ENCODE results near the gene PCDHB16.
A peak's percentile ranks its signal among the peaks of the same experiment; 100 is the strongest.
"Not testable (repeated sequence)": the region's sequence is repeated elsewhere in the genome, so short reads cannot be mapped to it uniquely, and the experiment has no call there.

PCDHB16 gene

DNA sequence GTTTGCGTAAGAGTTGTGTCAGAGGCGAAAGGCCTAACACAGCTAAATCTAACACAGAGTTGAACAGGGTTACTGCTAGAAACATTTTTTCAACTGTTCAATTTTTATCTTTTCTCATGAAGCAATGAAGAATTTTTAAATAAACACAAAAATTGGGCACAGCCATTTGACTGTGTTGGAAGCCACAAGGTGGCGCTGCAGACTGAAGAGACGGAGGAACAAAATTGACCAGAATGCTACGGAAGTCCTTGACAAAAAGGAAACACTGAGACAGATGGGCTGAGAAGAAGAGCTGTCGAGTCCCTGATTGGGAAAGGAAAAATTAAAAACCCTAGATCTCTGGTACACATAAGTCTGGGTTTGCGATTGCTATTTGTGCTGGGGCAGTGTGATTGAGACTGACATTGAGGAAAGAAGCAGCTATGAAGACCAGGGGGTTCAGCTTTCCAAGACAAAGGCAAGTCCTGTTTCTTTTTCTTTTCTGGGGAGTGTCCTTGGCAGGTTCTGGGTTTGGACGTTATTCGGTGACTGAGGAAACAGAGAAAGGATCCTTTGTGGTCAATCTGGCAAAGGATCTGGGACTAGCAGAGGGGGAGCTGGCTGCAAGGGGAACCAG, 4.8 kb downstream of the PCDHB16 start, which contains the start of gene PCDHB9:
PCDHB9 (plus strand) TSS at position 265 of the 616 bp plus-strand sequence; CDS start at position 423, 158 bp downstream.
- peaks cover 21 to 38% of the 10 kb centered on the region in 2 donors for H3K9me3 ChIP-seq (ENCODE audit: control insufficient read depth in 2 of 2, low read length in 2 of 2)
- H3K27me3 ChIP-seq (ENCODE audit: control insufficient read depth in 1 of 2, insufficient read depth in 2 of 2, low read length in 2 of 2) = peaks cover 0 to 11% of the 10 kb centered on the region in 2 donors

DNA sequence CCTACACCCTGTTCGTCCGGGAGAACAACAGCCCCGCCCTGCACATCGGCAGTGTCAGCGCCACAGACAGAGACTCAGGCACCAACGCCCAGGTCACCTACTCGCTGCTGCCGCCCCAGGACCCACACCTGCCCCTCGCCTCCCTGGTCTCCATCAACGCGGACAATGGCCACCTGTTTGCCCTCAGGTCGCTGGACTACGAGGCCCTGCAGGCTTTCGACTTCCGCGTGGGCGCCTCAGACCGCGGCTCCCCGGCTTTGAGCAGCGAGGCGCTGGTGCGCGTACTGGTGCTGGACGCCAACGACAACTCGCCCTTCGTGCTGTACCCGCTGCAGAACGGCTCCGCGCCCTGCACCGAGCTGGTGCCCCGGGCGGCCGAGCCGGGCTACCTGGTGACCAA, 6.5 kb downstream of the PCDHB16 start:
- peaks cover 16 to 32% of the 10 kb centered on the region in 2 donors for H3K9me3 ChIP-seq (ENCODE audit: control insufficient read depth in 2 of 2, low read length in 2 of 2)
- not testable (repeated sequence) for H3K4me3 ChIP-seq (ENCODE audit: low read length in 2 of 2); H3K27ac ChIP-seq (ENCODE audit: low read length); H3K36me3 ChIP-seq (ENCODE audit: control insufficient read depth in 2 of 2, insufficient read depth in 2 of 2, low read length in 2 of 2); H3K9ac ChIP-seq (ENCODE audit: low read length in 2 of 2); H3K4me1 ChIP-seq (ENCODE audit: control insufficient read depth, insufficient read depth, low read length); H3K27me3 ChIP-seq (ENCODE audit: control insufficient read depth in 1 of 2, insufficient read depth in 2 of 2, low read length in 2 of 2)

More for the DNA sequence above, 4.8 kb downstream of the PCDHB16 start, which contains the start of gene PCDHB9:
- H3K4me1 ChIP-seq (ENCODE audit: control insufficient read depth, insufficient read depth, low read length) = no peaks in the 10 kb centered on the region
- H3K27ac ChIP-seq (ENCODE audit: low read length) = no peak within 1 kb of the TSS
- H3K4me3 ChIP-seq (ENCODE audit: low read length in 2 of 2) = peak within 1 kb of the TSS in 1 of 2 donors; percentile 38
- peaks cover 0 to 3% of the 10 kb centered on the region in 2 donors for H3K36me3 ChIP-seq (ENCODE audit: control insufficient read depth in 2 of 2, insufficient read depth in 2 of 2, low read length in 2 of 2)
- H3K9ac ChIP-seq (ENCODE audit: low read length in 2 of 2) = no peak within 1 kb of the TSS

DNA sequence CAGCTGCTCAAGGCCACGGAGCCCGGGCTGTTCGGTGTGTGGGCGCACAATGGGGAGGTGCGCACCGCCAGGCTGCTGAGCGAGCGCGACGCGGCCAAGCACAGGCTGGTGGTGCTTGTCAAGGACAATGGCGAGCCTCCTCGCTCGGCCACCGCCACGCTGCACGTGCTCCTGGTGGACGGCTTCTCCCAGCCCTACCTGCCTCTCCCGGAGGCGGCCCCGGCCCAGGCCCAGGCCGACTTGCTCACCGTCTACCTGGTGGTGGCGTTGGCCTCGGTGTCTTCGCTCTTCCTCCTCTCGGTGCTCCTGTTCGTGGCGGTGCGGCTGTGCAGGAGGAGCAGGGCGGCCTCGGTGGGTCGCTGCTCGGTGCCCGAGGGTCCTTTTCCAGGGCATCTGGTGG, 6.9 kb downstream of the PCDHB16 start:
- not testable (repeated sequence) for H3K36me3 ChIP-seq (ENCODE audit: control insufficient read depth in 2 of 2, insufficient read depth in 2 of 2, low read length in 2 of 2); H3K4me1 ChIP-seq (ENCODE audit: control insufficient read depth, insufficient read depth, low read length); H3K4me3 ChIP-seq (ENCODE audit: low read length in 2 of 2); H3K9ac ChIP-seq (ENCODE audit: low read length in 2 of 2); H3K27ac ChIP-seq (ENCODE audit: low read length); H3K27me3 ChIP-seq (ENCODE audit: control insufficient read depth in 1 of 2, insufficient read depth in 2 of 2, low read length in 2 of 2)
- peaks cover 15 to 31% of the 10 kb centered on the region in 2 donors for H3K9me3 ChIP-seq (ENCODE audit: control insufficient read depth in 2 of 2, low read length in 2 of 2)

DNA sequence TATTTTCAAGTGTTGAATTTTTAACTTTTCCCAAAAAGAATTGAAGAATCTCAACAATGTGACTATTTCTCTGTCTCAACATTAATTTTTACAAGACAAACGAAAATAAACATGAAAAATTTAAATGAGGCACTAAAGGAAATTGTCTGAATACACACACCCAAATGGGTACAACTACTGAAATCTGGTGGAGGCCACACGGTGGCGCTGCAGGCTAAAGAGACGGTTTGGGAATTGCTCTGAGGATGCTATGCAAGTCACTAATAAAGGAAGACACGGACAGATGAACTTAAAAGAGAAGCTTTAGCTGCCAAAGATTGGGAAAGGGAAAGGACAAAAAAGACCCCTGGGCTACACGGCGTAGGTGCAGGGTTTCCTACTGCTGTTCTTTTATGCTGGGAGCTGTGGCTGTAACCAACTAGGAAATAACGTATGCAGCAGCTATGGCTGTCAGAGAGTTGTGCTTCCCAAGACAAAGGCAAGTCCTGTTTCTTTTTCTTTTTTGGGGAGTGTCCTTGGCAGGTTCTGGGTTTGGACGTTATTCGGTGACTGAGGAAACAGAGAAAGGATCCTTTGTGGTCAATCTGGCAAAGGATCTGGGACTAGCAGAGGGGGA, 10.0 kb downstream of the PCDHB16 start, which contains the start of gene PCDHB10:
PCDHB10 (plus strand) TSS at position 244 of the 616 bp plus-strand sequence; CDS start at position 444, 200 bp downstream.
- H3K4me3 ChIP-seq (ENCODE audit: low read length in 2 of 2) = peak within 1 kb of the TSS; percentile 41 to 68
- H3K4me1 ChIP-seq (ENCODE audit: control insufficient read depth, insufficient read depth, low read length) = no peaks in the 10 kb centered on the region
- H3K27me3 ChIP-seq (ENCODE audit: control insufficient read depth in 1 of 2, insufficient read depth in 2 of 2, low read length in 2 of 2) = peaks cover 2 to 5% of the 10 kb centered on the region in 2 donors
- H3K9ac ChIP-seq (ENCODE audit: low read length in 2 of 2) = no peak within 1 kb of the TSS
- H3K9me3 ChIP-seq (ENCODE audit: control insufficient read depth in 2 of 2, low read length in 2 of 2) = peaks cover 3 to 28% of the 10 kb centered on the region in 2 donors
- no peaks in the 10 kb centered on the region for H3K36me3 ChIP-seq (ENCODE audit: control insufficient read depth in 2 of 2, insufficient read depth in 2 of 2, low read length in 2 of 2)
- no peak within 1 kb of the TSS for H3K27ac ChIP-seq (ENCODE audit: low read length)

DNA sequence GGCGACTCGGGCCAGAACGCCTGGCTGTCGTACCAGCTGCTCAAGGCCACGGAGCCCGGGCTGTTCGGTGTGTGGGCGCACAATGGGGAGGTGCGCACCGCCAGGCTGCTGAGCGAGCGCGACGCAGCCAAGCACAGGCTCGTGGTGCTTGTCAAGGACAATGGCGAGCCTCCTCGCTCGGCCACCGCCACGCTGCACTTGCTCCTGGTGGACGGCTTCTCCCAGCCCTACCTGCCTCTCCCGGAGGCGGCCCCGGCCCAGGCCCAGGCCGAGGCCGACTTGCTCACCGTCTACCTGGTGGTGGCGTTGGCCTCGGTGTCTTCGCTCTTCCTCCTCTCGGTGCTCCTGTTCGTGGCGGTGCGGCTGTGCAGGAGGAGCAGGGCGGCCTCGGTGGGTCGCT, 12.1 kb downstream of the PCDHB16 start:
- H3K27me3 ChIP-seq (ENCODE audit: control insufficient read depth in 1 of 2, insufficient read depth in 2 of 2, low read length in 2 of 2); H3K4me1 ChIP-seq (ENCODE audit: control insufficient read depth, insufficient read depth, low read length); H3K4me3 ChIP-seq (ENCODE audit: low read length in 2 of 2); H3K27ac ChIP-seq (ENCODE audit: low read length); H3K9ac ChIP-seq (ENCODE audit: low read length in 2 of 2); H3K36me3 ChIP-seq (ENCODE audit: control insufficient read depth in 2 of 2, insufficient read depth in 2 of 2, low read length in 2 of 2): not testable (repeated sequence)
- peaks cover 11 to 28% of the 10 kb centered on the region in 2 donors for H3K9me3 ChIP-seq (ENCODE audit: control insufficient read depth in 2 of 2, low read length in 2 of 2)

DNA sequence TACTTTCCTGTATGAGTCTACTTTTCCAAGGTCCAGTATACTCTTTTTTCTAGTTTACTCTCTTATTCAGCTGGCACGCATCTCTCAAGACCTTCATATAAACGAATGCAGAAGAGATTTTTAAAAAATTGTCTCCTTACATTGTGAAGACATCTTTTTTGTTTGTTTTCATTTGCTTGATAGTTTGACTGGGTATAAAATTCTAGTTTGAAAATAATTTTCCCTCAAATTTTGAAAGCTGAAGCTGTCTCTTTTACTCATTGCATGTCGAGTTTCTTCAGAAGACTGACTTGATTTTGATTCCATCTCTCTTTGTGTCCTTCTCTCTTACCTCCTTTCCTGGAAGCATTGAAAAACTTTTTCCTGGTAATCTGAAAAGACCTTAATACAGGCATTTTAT, 14.2 kb downstream of the PCDHB16 start:
- H3K4me1 ChIP-seq (ENCODE audit: control insufficient read depth, insufficient read depth, low read length) = no peaks in the 10 kb centered on the region
- H3K9ac ChIP-seq (ENCODE audit: low read length in 2 of 2) = no peak overlapping the region
- H3K9me3 ChIP-seq (ENCODE audit: control insufficient read depth in 2 of 2, low read length in 2 of 2) = peaks cover 18 to 38% of the 10 kb centered on the region in 2 donors
- no peak overlapping the region for H3K4me3 ChIP-seq (ENCODE audit: low read length in 2 of 2)
- H3K27ac ChIP-seq (ENCODE audit: low read length) = no peak overlapping the region
- H3K36me3 ChIP-seq (ENCODE audit: control insufficient read depth in 2 of 2, insufficient read depth in 2 of 2, low read length in 2 of 2) = no peaks in the 10 kb centered on the region
- H3K27me3 ChIP-seq (ENCODE audit: control insufficient read depth in 1 of 2, insufficient read depth in 2 of 2, low read length in 2 of 2) = peaks cover 0 to 2% of the 10 kb centered on the region in 2 donors

DNA sequence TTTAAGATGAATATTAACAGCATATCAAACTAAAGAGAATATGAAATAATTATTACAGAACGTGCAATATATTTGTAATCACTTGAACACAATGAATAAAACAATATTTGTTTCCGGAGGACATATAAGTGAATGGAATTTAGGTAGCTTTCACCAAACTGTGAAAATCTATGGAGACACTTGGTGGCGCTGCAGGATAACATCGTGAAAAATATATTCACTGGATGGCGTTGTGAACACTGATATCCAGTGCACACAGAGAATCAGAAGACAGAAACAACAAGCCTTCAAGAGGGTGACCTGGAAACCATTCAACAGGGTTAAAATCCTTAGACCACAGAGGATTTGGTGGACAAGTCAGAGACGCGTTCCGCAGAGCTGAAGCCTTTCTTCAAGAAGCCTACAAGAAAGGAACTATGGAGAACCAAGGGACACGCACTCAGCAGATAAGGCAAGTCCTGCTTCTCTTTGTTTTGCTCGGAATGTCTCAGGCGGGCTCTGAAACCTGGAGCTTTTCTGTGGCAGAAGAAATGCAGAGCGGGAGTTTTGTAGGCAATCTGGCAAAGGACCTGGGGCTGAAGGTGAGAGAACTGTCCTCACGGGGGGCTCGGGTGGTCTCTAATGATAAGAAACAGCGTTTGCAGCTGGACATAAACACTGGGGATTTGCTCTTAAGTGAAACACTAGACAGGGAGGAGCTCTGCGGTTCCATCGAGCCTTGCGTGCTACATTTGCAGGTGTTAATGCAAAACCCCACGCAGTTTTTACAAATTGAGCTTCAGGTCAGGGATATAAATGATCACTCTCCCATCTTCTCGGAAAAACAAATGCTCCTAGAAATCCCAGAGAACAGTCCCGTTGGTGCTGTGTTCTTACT, 17.4 kb downstream of the PCDHB16 start, which contains the start of gene PCDHB11:
PCDHB11 (plus strand) TSS at position 269 of the 877 bp plus-strand sequence; CDS start at position 417, 148 bp downstream.
- Histone ChIP-seq H3K9ac (ENCODE audit: low read length in 2 of 2) (peak within 1 kb of the TSS in 1 of 2 donors; percentile 21), H3K4me1 (ENCODE audit: control insufficient read depth, insufficient read depth, low read length) (no peaks in the 10 kb centered on the region), H3K9me3 (ENCODE audit: control insufficient read depth in 2 of 2, low read length in 2 of 2) (peaks cover 14 to 42% of the 10 kb centered on the region in 2 donors), H3K36me3 (ENCODE audit: control insufficient read depth in 2 of 2, insufficient read depth in 2 of 2, low read length in 2 of 2) (no peaks in the 10 kb centered on the region), H3K27ac (ENCODE audit: low read length) (no peak within 1 kb of the TSS), H3K27me3 (ENCODE audit: control insufficient read depth in 1 of 2, insufficient read depth in 2 of 2, low read length in 2 of 2) (no peaks in the 10 kb centered on the region), H3K4me3 (ENCODE audit: low read length in 2 of 2) (peak within 1 kb of the TSS; percentile 9 to 58)

DNA sequence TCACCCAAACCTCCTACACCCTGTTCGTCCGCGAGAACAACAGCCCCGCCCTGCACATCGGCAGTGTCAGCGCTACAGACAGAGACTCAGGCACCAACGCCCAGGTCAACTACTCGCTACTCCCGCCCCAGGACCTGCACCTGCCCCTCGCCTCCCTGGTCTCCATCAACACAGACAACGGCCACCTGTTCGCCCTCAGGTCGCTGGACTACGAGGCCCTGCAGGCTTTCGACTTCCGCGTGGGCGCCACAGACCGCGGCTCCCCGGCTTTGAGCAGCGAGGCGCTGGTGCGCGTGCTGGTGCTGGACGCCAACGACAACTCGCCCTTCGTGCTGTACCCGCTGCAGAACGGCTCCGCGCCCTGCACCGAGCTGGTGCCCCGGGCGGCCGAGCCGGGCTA, 18.9 kb downstream of the PCDHB16 start:
- H3K4me1 ChIP-seq (ENCODE audit: control insufficient read depth, insufficient read depth, low read length); H3K27ac ChIP-seq (ENCODE audit: low read length); H3K36me3 ChIP-seq (ENCODE audit: control insufficient read depth in 2 of 2, insufficient read depth in 2 of 2, low read length in 2 of 2); H3K27me3 ChIP-seq (ENCODE audit: control insufficient read depth in 1 of 2, insufficient read depth in 2 of 2, low read length in 2 of 2); H3K4me3 ChIP-seq (ENCODE audit: low read length in 2 of 2); H3K9ac ChIP-seq (ENCODE audit: low read length in 2 of 2): not testable (repeated sequence)
- peaks cover 14 to 41% of the 10 kb centered on the region in 2 donors for H3K9me3 ChIP-seq (ENCODE audit: control insufficient read depth in 2 of 2, low read length in 2 of 2)

DNA sequence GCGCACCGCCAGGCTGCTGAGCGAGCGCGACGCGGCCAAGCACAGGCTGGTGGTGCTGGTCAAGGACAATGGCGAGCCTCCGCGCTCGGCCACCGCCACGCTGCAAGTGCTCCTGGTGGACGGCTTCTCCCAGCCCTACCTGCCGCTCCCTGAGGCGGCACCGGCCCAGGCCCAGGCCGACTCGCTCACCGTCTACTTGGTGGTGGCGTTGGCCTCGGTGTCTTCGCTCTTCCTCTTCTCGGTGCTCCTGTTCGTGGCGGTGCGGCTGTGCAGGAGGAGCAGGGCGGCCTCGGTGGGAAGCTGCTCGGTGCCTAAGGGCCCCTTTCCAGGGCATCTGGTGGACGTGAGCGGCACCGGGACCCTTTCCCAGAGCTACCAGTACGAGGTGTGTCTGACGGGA, 19.5 kb downstream of the PCDHB16 start:
- not testable (repeated sequence) for H3K27me3 ChIP-seq (ENCODE audit: control insufficient read depth in 1 of 2, insufficient read depth in 2 of 2, low read length in 2 of 2); H3K36me3 ChIP-seq (ENCODE audit: control insufficient read depth in 2 of 2, insufficient read depth in 2 of 2, low read length in 2 of 2); H3K9ac ChIP-seq (ENCODE audit: low read length in 2 of 2); H3K4me1 ChIP-seq (ENCODE audit: control insufficient read depth, insufficient read depth, low read length); H3K4me3 ChIP-seq (ENCODE audit: low read length in 2 of 2); H3K27ac ChIP-seq (ENCODE audit: low read length)
- peaks cover 14 to 36% of the 10 kb centered on the region in 2 donors for H3K9me3 ChIP-seq (ENCODE audit: control insufficient read depth in 2 of 2, low read length in 2 of 2)

DNA sequence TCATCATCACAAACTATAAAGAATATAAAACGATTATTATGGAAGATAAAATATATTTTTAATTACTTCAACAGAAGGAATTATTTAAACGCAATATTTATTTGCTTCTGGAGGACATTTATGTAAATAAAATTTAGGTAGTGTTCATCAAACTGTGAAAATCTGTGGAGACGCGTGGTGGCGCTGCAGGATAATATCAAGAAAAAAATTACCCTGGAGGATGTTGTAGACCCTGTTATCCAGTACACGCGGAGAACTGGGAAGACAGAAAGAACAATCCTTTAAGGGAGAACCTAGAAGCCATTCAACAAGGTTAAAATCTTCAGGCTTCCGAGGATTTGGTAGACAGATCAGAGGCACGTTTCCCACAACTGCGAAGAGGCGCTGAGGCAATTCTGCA, 26.3 kb downstream of the PCDHB16 start, which contains the start of gene PCDHB12:
PCDHB12 (plus strand) TSS at position 242 of the 400 bp plus-strand sequence. CDS start 189 bp downstream, outside the sequence.
- H3K9ac ChIP-seq (ENCODE audit: low read length in 2 of 2) = no peak within 1 kb of the TSS
- no peak within 1 kb of the TSS for H3K27ac ChIP-seq (ENCODE audit: low read length)
- H3K27me3 ChIP-seq (ENCODE audit: control insufficient read depth in 1 of 2, insufficient read depth in 2 of 2, low read length in 2 of 2) = no peaks in the 10 kb centered on the region
- H3K4me3 ChIP-seq (ENCODE audit: low read length in 2 of 2) = peak within 1 kb of the TSS; percentile 24 to 38
- H3K9me3 ChIP-seq (ENCODE audit: control insufficient read depth in 2 of 2, low read length in 2 of 2) = peaks cover 12 to 16% of the 10 kb centered on the region in 2 donors
- no peaks in the 10 kb centered on the region for H3K4me1 ChIP-seq (ENCODE audit: control insufficient read depth, insufficient read depth, low read length)
- peaks cover 0 to 2% of the 10 kb centered on the region in 2 donors for H3K36me3 ChIP-seq (ENCODE audit: control insufficient read depth in 2 of 2, insufficient read depth in 2 of 2, low read length in 2 of 2)
